Karpas-422 (cell line): Measurements from ENCODE around the gene NAV2. TPM values are rescaled to one million over a fixed set of nuclear protein-coding genes. Genes with fewer than 3 reads are reported as not detected.

Experiments used
- DNase-seq: peaks from one replicate; pipeline ENCODE4 v3.0.0-alpha.2; 2015
- H2AFZ ChIP-seq: fragments of 200-600 bp; sonication (generic); 2 replicates; pipeline ENCODE4 v1.6.1; 2014; ENCODE audit warnings: antibody characterized with exemption, low read length, mixed read lengths
- H3K27ac ChIP-seq: fragments of 200-600 bp; sonication (generic); 2 replicates; pipeline ENCODE4 v1.5.1; 2014; ENCODE audit warnings: mild to moderate bottlenecking, low read length, moderate library complexity
- H3K27me3 ChIP-seq: fragments of 200-600 bp; sonication (generic); 2 replicates; pipeline ENCODE4 v1.6.1; 2014; ENCODE audit warnings: low read length, mixed read lengths
- H3K36me3 ChIP-seq: fragments of 200-600 bp; sonication (generic); 2 replicates; pipeline ENCODE4 v1.6.1; 2014; ENCODE audit warnings: low read length, mixed read lengths; ENCODE audit not compliant: insufficient read depth
- H3K4me1 ChIP-seq: fragments of 200-600 bp; sonication (generic); 2 replicates; pipeline ENCODE4 v1.6.1; 2014; ENCODE audit warnings: mild to moderate bottlenecking, low read length, mixed read lengths
- H3K4me2 ChIP-seq: fragments of 200-600 bp; sonication (generic); 2 replicates; pipeline ENCODE4 v1.6.1; 2014; ENCODE audit warnings: low read length, low read depth, mild to moderate bottlenecking; ENCODE audit not compliant: poor library complexity, severe bottlenecking
- H3K4me3 ChIP-seq: fragments of 200-600 bp; sonication (generic); 2 replicates; pipeline ENCODE4 v1.5.1; 2014; ENCODE audit warnings: mild to moderate bottlenecking, antibody characterized with exemption, low read length, mixed read lengths
- H3K79me2 ChIP-seq: fragments of 200-600 bp; sonication (generic); 2 replicates; pipeline ENCODE4 v1.6.1; 2014; ENCODE audit warnings: mild to moderate bottlenecking, low read length, mixed read lengths
- H3K9ac ChIP-seq: fragments of 200-600 bp; sonication (generic); 2 replicates; pipeline ENCODE4 v1.6.0; 2014; ENCODE audit warnings: low read length
- H3K9me2 ChIP-seq: fragments of 200-600 bp; sonication (generic), shearing (Covaris generic); replicated peaks from 2 replicates; pipeline ENCODE4 v1.6.0; 2014; ENCODE audit warnings: mild to moderate bottlenecking, low read length, moderate library complexity; ENCODE audit not compliant: insufficient read depth
- H3K9me3 ChIP-seq: fragments of 300-700, 200-600 bp; sonication (generic); 2 replicates; pipeline ENCODE4 v1.6.1; 2014; ENCODE audit warnings: low read length, mixed read lengths
- H4K20me1 ChIP-seq: fragments of 200-600 bp; sonication (generic); 2 replicates; pipeline ENCODE4 v1.6.1; 2014; ENCODE audit warnings: mild to moderate bottlenecking, antibody characterized with exemption, low read length, low read depth; ENCODE audit not compliant: insufficient read depth
- total RNA-seq: library from RNA; depleted of rRNA; stranded (reverse); fragments of >200 nt; shearing (Covaris generic); gene quantifications from 2 replicates; pipeline ENCODE4 v1.2.3, GENCODE V29; 2014; ENCODE audit warnings: low replicate concordance

The NAV2 gene
- total RNA-seq, 1 experiment from 2014 or later, result not detected

DNA sequence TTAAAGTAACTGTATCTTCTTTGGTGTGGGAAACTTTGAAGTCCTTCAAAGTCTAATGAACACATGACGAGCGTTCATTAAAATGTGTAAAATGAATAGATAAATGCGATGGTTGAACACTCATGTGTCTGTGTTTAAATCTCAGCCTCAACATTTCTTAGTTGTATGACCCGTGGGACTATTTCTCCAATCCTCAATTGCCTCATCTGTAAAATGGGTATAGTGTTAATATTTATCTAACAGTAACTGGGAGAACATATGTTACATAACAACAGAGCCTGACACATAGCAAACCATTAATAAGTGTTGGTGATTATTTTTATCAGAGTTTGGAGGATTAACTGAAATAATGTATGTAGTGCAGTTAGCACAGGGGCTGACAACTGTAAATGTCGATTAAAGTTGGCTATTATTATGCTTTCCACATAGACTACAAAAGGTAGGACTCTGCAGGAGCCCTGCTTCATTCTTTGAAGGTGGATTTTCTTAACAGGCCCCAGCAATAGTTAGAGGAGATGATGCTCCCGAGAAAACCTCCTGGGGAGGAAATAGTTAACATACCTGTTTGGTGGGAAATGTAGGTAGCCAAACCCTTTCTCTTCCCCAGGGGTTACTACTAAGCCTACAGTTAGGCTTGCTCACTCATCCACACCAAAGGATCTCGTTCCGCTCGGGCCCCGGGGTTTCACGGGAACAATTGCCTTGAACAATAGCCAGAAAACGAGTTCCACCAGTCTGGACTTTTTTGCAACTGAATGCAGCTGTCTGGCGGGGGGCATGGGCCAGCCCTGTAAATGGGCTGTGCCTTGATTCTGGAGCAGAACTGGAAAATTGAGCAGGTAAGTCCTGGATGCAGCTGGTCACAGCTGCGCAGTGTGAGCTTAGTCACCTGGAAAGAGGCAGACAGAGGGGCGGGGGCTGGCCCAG lies 314.3 kb downstream of the NAV2 start:
- H3K9me2 ChIP-seq, result no peaks in the 10 kb centered on the region
- H3K27ac ChIP-seq, result no peak overlapping the region
- no peak overlapping the region for H3K4me2 ChIP-seq
- H3K9me3 ChIP-seq, result no peaks in the 10 kb centered on the region
- no peaks in the 10 kb centered on the region for H4K20me1 ChIP-seq
- no peaks in the 10 kb centered on the region for H3K27me3 ChIP-seq
- H3K9ac ChIP-seq, result no peak overlapping the region
- H2AFZ ChIP-seq, result no peak overlapping the region
- H3K4me1 ChIP-seq, result no peaks in the 10 kb centered on the region
- DNase-seq, result no peak
- H3K79me2 ChIP-seq, result no peaks in the 10 kb centered on the region
- no peaks in the 10 kb centered on the region for H3K36me3 ChIP-seq
- H3K4me3 ChIP-seq, result no peak overlapping the region

DNA sequence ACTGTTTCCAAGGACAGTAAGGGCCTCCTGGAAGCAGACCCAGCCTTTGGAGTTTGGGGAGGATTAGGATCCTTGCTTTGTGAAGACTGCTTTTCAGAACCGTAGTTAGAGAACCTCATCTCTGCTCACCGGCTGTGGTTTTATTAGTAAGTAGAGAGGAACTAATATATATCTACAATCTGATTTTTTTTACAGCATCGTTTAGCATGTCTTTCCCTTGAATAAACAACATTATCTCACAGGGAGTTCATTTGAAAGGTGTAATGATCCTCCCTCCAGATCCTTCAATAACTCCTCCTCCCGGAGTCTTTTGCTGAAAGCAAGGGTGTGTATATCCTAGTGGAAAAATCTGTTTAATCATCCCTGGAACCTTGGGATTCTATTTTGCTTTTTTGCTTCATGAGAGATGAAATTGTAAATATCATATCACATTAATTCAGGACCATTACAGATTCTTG lies 314.9 kb downstream of the NAV2 start:
- Histone ChIP-seq H3K9ac (no peak overlapping the region), H3K4me3 (no peak overlapping the region), H3K4me1 (no peaks in the 10 kb centered on the region), H3K79me2 (no peaks in the 10 kb centered on the region), H3K9me2 (no peaks in the 10 kb centered on the region), H3K4me2 (no peak overlapping the region), H2AFZ (no peak overlapping the region), H3K27ac (no peak overlapping the region), H3K36me3 (no peaks in the 10 kb centered on the region), H3K27me3 (no peaks in the 10 kb centered on the region), H3K9me3 (no peaks in the 10 kb centered on the region), H4K20me1 (no peaks in the 10 kb centered on the region)
- DNase-seq, result no peak

GRCh38 chr11:20029193-20029592 lies 316.6 kb downstream of the NAV2 start:
- Histone ChIP-seq H3K79me2 (no peaks in the 10 kb centered on the region), H3K27me3 (no peaks in the 10 kb centered on the region), H4K20me1 (no peaks in the 10 kb centered on the region), H3K9ac (no peak overlapping the region), H3K4me2 (no peak overlapping the region), H3K4me1 (no peaks in the 10 kb centered on the region), H2AFZ (no peak overlapping the region), H3K4me3 (no peak overlapping the region), H3K36me3 (no peaks in the 10 kb centered on the region), H3K9me2 (no peaks in the 10 kb centered on the region), H3K9me3 (no peaks in the 10 kb centered on the region), H3K27ac (no peak overlapping the region)
- no peak for DNase-seq

DNA sequence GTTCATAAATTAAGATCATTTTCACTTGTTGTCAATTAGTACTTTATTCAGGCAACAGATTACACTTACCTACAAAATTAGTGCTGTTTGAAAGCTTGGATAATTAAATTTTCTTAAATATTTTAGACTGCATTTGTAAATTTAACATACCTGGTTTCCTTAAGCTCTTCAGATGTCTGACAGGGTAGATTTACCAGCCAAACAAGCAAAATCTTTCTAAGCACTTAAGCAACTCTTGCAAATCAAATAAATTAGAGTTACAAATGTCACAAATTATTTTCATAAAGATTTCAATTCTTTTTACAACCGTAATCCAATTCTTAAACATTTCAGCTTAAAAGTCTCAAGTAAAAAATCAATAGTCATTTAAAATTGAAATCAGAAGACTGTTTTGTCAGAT lies 317.8 kb downstream of the NAV2 start:
- no peaks in the 10 kb centered on the region for H3K79me2 ChIP-seq
- H4K20me1 ChIP-seq, result no peaks in the 10 kb centered on the region
- H3K4me1 ChIP-seq, result no peaks in the 10 kb centered on the region
- no peak overlapping the region for H3K4me3 ChIP-seq
- no peak overlapping the region for H3K9ac ChIP-seq
- H3K36me3 ChIP-seq, result no peaks in the 10 kb centered on the region
- H3K27me3 ChIP-seq, result no peaks in the 10 kb centered on the region
- H3K4me2 ChIP-seq, result no peak overlapping the region
- H2AFZ ChIP-seq, result no peak overlapping the region
- no peak overlapping the region for H3K27ac ChIP-seq
- H3K9me2 ChIP-seq, result no peaks in the 10 kb centered on the region
- no peaks in the 10 kb centered on the region for H3K9me3 ChIP-seq
- DNase-seq, result no peak

- no peak overlapping the region for H3K4me3 ChIP-seq
- DNase-seq, result no peak
- no peaks in the 10 kb centered on the region for H3K9me2 ChIP-seq
- no peaks in the 10 kb centered on the region for H3K27me3 ChIP-seq
- no peak overlapping the region for H3K27ac ChIP-seq
- no peak overlapping the region for H2AFZ ChIP-seq
- H3K9me3 ChIP-seq, result no peaks in the 10 kb centered on the region
- H4K20me1 ChIP-seq, result no peaks in the 10 kb centered on the region
- H3K36me3 ChIP-seq, result no peaks in the 10 kb centered on the region
- no peak overlapping the region for H3K4me2 ChIP-seq
- no peaks in the 10 kb centered on the region for H3K4me1 ChIP-seq
- H3K79me2 ChIP-seq, result no peaks in the 10 kb centered on the region
- H3K9ac ChIP-seq, result no peak overlapping the region
These were observed 318.7 kb downstream of the NAV2 start for GRCh38 chr11:20031155-20032001.

- Histone ChIP-seq H3K9me3 (no peaks in the 10 kb centered on the region), H3K9ac (no peak overlapping the region), H3K4me1 (no peaks in the 10 kb centered on the region), H2AFZ (no peak overlapping the region), H3K36me3 (no peaks in the 10 kb centered on the region), H3K27ac (no peak overlapping the region), H4K20me1 (no peaks in the 10 kb centered on the region), H3K9me2 (no peaks in the 10 kb centered on the region), H3K4me3 (no peak overlapping the region), H3K4me2 (no peak overlapping the region), H3K27me3 (no peaks in the 10 kb centered on the region), H3K79me2 (no peaks in the 10 kb centered on the region)
- DNase-seq, result no peak
These were observed 319.5 kb downstream of the NAV2 start for GRCh38 chr11:20032127-20032526.

GRCh38 chr11:20032577-20033260 lies 320.1 kb downstream of the NAV2 start:
- Histone ChIP-seq H3K9ac (no peak overlapping the region), H3K36me3 (no peaks in the 10 kb centered on the region), H4K20me1 (no peaks in the 10 kb centered on the region), H3K79me2 (no peaks in the 10 kb centered on the region), H3K4me3 (no peak overlapping the region), H3K4me2 (no peak overlapping the region), H3K9me2 (no peaks in the 10 kb centered on the region), H2AFZ (no peak overlapping the region), H3K27ac (no peak overlapping the region), H3K9me3 (no peaks in the 10 kb centered on the region), H3K27me3 (no peaks in the 10 kb centered on the region), H3K4me1 (no peaks in the 10 kb centered on the region)
- no peak for DNase-seq

- DNase-seq, result no peak
- Histone ChIP-seq H3K27ac (no peak overlapping the region), H3K36me3 (no peaks in the 10 kb centered on the region), H2AFZ (no peak overlapping the region), H3K4me3 (no peak overlapping the region), H3K4me1 (no peaks in the 10 kb centered on the region), H4K20me1 (no peaks in the 10 kb centered on the region), H3K9me2 (no peaks in the 10 kb centered on the region), H3K9ac (no peak overlapping the region), H3K27me3 (no peaks in the 10 kb centered on the region), H3K79me2 (no peaks in the 10 kb centered on the region), H3K4me2 (no peak overlapping the region), H3K9me3 (no peaks in the 10 kb centered on the region)
These were observed 321.2 kb downstream of the NAV2 start for GRCh38 chr11:20033806-20034205.
